HG03280 (cell line): ENCODE measurements around the gene DENND11.
A peak's percentile ranks its signal among the peaks of the same experiment; 100 is the strongest.

Experiments
- ATAC-seq: cut with Tn5 transposase; IDR thresholded peaks from one replicate; pipeline ENCODE4 v1.9.1; 2021; ENCODE audit warnings: mild to moderate bottlenecking, moderate library complexity; ENCODE audit not compliant: unreplicated experiment

DENND11 gene

DNA sequence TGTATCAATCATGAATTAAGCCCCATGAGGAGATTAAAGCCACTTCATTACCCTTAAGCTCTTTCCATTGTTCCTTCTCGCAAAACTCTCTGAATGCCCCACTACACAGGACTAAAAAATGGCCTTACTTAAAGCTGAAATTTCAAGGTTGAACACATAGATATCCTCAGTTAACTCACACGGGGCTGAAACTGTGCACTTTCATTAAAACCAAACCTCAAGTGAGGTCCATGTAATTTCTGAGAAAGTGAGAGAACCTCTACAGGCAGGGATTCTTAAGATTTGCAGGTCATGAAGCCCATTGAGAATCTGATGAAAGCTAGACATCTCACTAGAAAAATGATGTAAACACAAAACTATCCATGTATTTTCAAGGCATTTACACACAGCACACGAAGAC is 15.9 kb downstream of the DENND11 start:
- ATAC-seq = no peak

DNA sequence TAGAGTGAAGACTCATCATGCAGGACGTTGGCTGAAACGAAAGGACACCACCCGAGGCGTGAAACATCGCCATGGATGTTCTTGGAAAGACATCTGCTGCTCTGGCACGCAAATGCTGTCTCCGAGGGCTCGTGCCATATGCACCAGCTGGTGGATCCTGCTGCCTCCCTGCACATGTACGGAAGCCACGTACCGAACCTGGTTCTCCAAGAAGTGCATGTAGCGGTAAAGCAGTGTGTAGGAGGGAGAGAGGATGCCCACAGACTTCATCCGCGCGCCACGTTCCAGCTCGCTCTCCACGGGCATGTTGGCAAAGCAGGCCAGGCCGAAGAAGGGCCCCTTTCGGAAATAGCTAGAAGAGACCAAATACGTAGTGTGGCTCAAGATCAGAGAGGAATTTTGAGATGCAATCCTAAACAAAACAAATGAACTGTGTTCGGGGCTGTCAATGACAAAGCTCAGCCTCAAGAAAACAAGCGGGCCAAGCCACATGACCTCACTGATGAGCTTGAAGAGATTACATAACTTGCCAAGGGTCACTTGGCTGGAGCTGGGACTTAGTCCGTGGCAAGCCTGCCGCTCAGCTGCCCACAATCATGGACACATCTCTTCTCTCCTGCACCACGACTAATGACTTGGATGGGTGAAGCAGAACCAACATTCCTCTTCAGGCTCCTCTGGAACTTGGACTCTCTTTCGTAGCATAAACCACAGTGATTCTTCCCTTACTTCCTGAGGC is 16.5 kb downstream of the DENND11 start:
- no peak for ATAC-seq

DNA sequence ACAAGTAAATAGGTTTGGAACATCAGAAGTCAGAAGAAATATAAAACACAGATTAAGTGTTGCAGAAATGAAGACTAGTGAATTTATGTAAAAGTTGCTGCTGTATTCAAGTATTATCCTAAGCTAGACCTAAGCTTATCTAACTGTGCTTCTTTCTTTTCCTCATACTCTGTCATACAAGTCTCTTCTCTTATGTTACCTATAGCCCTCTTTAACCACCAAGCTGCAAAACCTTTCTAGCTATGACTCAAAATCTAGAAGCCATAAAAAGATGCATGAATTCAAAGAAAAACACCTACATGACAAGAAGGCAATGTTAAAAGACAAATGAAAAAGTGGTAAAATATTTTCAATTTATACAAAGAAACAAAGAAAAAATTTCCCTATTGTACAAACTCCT is 23.0 kb downstream of the DENND11 start:
- ATAC-seq = no peak

DNA sequence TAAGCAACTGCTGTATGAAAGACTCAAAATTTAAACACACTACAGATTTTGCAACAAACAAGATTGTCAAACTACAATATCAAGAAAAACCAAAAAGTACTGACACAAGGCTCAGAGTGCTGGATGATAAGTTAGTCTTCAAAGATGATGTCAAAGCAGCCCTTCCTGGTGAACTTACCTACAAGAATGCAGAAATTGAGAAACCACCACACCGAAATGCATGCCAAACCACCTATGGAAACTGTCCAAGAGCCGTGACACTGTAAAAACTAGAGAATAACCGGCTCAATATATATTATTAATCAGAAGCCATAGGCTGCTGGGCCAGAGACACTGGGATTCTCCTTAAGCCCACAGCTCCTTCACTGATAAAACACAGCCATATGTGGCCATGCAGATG is 25.3 kb downstream of the DENND11 start:
- ATAC-seq = no peak

DNA sequence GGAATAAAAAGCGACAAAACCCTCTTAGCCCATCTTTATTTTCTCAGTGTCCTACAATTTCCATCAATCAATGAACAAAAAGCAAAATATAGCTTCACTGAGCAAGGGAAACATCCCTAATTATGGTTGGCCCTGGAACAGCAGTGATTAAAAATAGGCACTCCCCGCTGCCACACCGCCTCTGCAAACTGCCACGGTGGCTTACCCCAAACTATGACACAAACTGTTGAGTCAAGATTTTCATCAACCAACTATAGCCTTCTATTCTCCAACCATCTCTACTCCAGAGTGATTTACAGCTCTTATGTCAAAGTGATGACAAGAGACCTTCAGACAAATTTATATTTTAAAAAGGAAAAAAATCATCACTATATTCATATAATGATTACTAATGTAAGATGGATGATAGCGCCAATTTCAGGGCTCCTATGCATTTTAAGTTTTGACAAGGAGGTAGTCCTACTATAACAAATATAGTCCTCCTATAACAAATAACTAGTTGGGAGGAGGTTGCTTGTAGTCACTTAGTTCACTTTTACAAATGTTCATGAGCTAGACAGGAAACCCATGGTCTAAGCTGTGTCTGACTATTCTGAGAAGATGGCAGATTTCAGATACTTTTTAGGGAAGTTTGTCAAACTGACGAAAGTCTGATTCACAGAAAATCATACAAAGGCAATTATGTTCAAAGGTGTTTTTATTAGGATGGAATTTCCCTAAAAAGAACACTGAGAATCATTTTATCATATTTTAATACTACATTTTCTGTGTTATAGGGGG is 26.3 kb downstream of the DENND11 start:
- no peak for ATAC-seq

DNA sequence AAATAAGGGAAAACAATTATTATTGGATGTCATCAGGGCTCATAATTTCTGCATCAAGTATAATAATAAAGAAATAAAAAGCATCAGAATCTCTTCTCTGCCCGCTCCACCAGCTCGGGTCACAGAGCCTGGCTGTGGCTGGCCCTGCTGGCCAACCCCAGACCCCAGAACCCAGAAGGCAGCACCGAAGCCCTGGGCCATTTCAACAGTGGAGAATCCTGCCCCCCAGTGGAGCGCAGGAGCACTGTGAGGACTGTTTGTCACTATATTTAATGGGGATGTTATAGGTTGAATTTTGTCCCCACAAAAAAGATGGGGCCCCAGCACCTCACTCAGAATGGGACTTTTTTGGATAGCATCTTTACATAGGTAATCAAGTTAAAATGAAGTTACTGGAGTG is 27.3 kb downstream of the DENND11 start:
- ATAC-seq = no peak

DNA sequence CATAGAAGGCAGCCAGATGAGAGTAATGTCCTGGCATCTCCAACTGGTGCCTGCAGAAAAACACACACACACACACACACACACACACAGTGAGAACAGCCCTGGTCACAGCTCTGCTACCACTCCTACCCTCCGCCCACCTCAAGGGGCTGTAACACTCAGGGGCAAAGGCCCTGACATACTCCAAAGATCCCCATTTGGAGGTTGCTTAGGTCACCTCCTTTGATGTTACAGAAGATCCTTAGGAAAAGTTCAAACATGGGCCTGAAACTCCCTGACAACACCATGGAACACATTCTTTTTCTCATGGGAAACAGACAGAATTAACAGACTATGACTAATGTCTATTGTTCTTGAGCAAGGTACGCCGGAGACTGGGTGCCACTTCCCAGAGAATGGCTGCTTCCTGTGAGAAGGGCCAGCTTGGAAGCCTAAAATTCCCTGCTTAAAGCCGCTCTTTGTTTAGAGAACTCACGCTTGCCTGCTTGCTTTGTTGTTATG is 27.7 kb downstream of the DENND11 start:
- ATAC-seq = no peak

DNA sequence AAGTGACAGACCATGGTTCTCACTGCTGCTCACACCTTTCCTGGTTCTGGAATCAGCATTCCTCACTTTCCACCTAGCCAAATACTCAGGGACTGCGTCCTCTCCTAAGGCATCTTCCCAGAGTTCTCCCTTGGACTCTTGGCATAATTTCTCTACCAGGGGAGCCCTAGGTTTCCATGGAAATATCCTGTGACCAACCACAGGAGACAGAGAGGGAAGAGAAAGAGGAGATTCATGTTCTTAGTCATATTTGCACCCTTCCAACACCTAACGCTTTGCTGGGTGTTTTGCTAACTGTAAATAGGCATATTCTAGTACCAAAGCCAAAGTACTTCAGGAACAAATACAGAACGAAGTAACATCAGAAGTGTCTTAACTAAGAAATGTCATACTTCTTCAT is 28.6 kb downstream of the DENND11 start:
- ATAC-seq = no peak

DNA sequence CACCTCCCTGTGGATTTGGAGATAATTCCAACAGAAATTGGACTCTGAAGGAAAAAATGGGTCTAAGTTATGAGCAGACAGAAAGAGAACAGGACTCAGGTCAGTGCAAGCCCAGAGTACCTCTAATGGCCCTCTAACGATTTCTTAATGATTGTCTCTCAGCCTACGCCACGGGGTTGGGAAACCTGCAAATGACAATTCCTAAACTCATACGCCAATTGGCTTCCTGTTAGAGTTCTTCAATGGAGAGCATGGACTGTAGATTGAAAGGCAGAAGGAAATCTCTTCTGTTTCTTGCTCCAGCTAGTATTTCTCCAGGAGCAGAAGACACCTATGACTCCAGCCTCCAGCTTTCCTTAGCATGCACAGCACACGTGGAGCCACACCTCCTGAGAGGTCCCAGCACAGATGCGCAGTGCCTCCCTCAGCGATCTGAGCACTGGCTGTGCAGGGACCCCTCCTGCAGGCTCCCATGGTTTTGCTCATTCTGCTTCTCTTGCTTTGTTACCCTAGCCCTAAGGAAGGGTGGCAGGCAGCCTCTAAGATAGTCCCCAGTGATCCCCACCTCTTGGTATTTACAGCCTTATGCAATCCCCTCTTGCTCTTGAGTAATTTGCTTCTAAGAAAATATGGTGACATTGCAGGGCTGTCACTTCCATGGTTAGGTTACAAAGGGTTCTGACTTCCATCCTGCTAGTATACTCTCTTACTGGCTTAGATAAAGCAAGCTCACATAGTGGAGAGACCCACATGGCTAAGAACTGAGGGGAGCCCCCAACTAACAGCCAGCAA is 30.1 kb downstream of the DENND11 start:
- ATAC-seq = no peak

DNA sequence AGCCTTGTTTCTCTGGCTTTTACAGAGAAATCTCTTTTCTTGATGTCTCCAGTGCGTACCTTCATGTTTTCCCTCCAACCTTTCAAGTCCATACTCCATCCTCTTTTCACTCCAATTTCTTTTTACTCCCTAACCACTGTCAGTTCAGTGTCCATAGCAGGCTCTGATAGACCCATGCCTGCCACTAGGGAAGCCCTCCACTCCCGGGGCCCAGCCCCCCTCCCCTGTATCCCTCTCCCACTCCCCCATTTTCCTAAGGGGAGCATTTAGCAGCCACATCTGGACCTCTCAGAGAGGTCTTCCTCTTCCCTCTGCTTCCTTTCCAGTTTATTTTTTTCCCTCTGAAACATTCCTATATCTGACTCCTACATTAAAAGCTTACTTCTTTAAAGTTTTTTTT is 33.1 kb downstream of the DENND11 start:
- no peak for ATAC-seq

DNA sequence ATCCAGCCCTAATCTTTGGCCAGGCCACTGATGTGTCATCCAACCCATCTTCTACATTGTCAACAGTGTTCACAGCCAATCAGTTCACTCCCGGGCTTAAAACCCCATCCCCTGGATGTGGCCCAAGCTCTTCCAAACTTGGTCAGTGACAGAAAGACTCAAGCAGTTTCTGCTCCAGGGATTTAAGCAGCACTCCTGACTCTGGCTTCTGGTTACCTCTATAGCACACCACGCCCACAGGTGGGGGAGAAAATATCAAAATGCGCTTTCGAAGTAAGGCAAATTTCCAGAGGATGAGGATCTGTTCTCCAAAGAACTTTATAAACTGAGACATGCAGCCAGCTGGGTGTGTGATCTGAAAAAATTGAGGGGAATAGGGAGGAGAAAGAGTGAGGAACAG is 35.9 kb downstream of the DENND11 start:
- no peak for ATAC-seq

DNA sequence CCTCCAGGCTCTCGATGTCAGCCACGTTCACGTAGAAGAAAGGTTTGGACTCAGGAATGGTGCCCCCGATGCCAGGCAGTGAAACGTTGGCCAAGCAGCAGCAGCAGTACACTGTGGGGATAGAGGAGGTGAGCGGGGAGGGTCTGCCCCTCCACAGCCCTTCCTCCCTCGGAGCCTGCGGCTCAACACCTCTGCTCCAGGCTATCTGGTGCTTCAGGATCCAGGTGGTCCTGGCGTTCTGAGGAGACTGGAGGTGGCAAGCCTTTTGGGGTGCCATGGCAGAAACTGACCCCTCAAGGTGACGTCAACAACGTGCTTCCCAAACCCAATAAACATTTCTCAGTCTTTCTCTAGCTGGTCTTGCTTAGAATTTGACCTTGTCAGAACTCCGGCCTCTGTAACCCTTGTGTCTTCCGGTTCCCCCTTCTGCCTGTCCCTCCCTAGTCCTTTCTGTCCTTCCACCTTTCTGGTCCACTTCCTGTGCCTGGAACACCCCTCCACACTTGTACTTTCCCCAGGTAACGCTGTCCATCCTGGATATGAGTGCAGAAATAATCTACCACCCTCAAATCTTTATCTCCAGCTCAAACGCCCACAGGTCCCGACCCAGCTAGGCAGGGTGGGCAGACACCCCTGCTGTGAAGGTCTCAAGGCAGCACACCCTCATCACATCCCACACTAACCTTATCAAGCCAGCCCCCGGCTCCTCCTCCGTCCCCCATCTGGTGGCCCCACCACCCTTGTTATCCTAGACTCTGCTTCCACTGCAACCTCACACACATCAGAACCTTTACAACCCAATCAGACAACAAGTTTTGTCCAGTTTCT is 36.5 kb downstream of the DENND11 start:
- no peak for ATAC-seq

DNA sequence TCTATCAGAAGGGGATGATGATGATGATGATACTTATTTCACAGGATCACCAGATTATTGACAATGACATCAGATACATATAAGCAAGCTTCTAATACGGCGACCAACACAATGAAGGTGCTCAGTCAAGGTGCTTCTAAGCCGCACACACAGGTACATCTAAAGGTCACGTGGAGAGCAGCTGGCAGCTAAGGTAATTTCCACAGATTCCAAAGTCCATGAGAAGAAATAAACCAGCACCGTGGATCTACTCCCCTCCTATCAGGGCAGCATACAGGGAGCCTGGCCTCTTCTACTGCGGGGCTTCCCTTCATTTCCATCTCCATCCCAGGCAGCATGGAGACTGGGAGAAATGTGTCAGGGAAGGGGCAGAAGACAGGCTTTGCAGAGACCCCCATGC is 37.5 kb downstream of the DENND11 start:
- ATAC-seq = no peak

DNA sequence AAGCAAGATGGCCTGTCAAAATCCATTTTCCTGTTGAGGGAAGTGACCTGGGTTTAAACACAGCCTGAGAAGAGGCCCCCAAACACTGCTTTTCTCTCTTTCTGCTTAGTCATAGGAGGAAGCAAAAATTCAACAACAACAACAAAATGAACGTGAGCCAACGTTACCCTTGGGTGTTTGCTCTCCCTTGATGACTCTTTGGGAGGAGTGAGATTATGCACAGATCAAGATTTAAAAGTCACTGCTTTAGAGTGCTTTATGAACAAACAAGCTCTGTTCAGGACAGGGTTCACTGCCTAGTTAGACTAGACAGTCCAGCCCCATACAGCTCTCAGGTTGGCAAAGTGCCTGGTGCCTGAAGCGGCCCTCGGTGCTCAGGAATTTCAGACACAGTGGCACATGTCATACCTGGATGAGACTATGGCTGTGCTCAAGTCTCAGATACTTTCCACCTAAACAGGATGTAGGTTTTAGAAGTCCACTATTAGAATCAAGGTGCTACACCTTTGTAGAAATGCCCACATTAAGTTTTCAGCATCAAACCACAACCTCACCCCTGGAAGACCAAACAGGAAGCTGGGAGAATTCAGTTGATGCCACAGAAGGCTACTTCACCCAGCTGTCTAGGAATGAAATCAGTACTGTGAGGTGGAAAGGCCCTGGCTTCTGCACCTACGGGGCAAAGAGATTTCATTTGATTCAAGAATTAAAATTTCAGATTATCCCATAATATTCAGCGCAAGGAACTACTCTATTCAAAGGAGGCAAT is 38.7 kb downstream of the DENND11 start:
- no peak for ATAC-seq

DNA sequence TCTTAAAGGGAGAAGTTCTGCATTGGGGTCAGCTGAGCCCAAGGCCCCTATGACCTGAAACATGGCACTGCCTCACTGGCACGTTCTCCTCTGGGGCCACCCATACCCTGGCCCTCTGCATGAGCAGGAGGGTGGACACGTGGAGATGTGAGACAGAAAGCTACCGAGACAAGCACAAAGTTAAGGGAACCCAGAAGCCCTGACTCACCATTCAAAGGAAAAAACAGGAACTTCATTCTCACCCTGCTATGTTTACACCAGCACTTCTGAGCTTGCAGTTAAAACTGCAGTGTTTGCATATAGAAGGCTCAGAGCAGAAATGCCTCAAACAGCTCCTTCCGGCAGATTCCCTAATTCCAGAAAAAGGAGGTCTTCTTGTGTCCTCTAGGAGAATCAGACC is 41.7 kb downstream of the DENND11 start:
- no peak for ATAC-seq

DNA sequence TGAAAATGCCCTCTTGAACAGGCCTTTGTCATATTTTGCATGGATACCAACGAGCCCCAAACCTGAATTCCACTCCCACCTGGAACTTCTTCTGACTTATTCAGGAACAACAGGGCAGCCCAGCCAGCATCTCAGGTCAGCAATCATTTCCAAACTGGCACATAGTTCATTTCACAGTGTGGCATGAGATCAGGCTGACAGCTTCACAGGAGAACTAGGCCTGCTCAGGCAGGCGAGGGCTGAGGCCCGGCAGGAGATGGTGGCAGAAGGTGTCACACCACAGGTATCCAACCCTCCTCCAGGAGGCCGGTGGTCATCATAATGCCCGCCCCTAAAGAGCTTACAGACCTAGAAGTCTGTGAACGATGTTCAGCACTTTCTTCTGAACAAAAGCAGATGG is 42.5 kb downstream of the DENND11 start:
- no peak for ATAC-seq

DNA sequence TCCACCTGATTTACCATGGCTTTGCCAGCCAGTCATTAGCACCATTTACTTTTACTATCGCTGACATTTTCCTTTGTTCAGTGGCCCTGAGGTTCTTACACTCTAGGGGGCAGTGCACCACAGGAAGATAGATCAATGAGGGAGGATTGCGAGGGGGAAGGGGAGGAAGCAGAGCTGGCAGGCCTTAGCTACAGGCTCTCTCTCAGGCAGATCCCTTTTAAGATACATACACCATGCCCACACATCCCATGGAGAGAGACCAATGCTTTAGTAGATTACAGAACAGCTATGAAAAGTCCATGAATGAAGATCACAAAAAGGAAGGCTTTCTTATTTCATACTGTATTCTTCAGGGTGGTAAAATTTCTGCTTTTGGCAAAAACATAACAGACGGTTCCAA is 47.4 kb downstream of the DENND11 start:
- ATAC-seq = peak; percentile 56

DNA sequence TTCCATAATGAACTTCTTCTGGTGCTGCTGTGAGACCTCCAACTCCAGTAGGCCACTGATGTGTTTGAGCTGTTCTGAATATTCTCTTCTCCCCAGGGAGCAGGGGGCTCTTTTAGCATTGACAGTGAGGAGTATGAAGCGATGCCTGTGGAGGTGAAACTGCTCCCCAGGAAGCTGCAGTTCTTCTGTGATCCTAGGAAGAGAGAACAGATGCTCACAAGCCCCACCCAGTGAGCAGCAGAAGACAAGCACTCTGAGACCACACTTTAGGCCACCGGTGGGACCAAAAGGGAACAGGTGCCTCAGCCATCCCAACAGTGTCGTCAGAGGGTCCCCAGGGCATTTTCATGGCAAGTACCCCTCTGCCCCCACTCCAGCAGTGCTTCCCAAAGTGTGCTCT is 49.3 kb downstream of the DENND11 start:
- ATAC-seq = no peak
